Mesothelial cell of epicardium (in vitro differentiated cells): Measurements from ENCODE around the gene NGEF. TPM values are rescaled to one million over a fixed set of nuclear protein-coding genes. Genes with fewer than 3 reads are reported as not detected.

Source experiments
- DNase-seq, 2 experiments: peaks; one replicate each; pipeline ENCODE4 v3.0.0; 2021; ENCODE audit warnings: low spot score in 2 of 2; ENCODE audit not compliant: unreplicated experiment in 2 of 2
- H3K27ac Mint-ChIP-seq: 2 replicates; pipeline ENCODE4 v1.8.0; 2021; ENCODE audit warnings: mixed read lengths
- H3K27me3 Mint-ChIP-seq: 2 replicates; pipeline ENCODE4 v1.8.0; 2021; ENCODE audit warnings: low read depth, mixed read lengths
- H3K36me3 Mint-ChIP-seq: 2 replicates; pipeline ENCODE4 v1.8.0; 2021; ENCODE audit warnings: mixed read lengths
- H3K4me1 Mint-ChIP-seq: 2 replicates; pipeline ENCODE4 v1.8.0; 2021; ENCODE audit warnings: mixed read lengths
- H3K4me3 Mint-ChIP-seq: 2 replicates; pipeline ENCODE4 v1.8.0; 2021; ENCODE audit warnings: mild to moderate bottlenecking, moderate library complexity, mixed read lengths
- H3K9me3 Mint-ChIP-seq: 2 replicates; pipeline ENCODE4 v1.8.0; 2021; ENCODE audit warnings: mixed read lengths
- CTCF ChIP-seq: fragments of 200-600 bp; sonication (generic); IDR thresholded peaks from one replicate; pipeline ENCODE4 v1.5.0; 2021; ENCODE audit warnings: antibody characterized with exemption; ENCODE audit not compliant: unreplicated experiment
- total RNA-seq: library from RNA; stranded (reverse); gene quantifications from 3 replicates; pipeline ENCODE4 v1.2.1, GENCODE V29; 2021

NGEF gene
- total RNA-seq, 1 donor from 2014 or later: 0.51 TPM

- Mint-ChIP-seq H3K4me3 (no peak overlapping the region), H3K27ac (no peak overlapping the region), H3K27me3 (peaks cover 1% of the 10 kb centered on the region)
Measured at GRCh38 chr2:232966122-232966521, 46.9 kb downstream of the NGEF start.

DNA sequence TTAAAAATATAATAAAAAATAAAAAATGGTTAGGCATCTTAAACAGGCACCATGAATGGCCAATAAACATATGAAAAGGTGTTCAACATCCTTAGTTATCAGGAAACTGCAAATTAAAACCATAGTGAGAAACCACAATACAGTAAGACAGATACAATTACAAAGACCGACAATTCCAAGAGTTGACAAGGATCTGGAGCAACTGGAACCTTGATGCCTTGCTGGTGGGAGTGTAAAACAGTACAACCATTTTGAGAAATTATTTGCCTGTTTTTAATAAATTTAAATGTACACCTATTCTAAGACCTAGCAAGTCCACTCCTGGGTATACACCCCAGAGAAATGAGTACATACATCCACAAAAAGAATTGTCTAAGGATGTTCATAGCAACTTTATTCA is 49.1 kb downstream of the NGEF start:
- peaks cover 1% of the 10 kb centered on the region for H3K27me3 Mint-ChIP-seq
- H3K27ac Mint-ChIP-seq: no peak overlapping the region
- no peak for TF ChIP-seq CTCF
- H3K4me1 Mint-ChIP-seq: no peaks in the 10 kb centered on the region
- no peak for DNase-seq
- peaks cover 13% of the 10 kb centered on the region for H3K9me3 Mint-ChIP-seq
- no peak overlapping the region for H3K4me3 Mint-ChIP-seq
- H3K36me3 Mint-ChIP-seq: no peaks in the 10 kb centered on the region

More at GRCh38 chr2:232966122-232966521, 46.9 kb downstream of the NGEF start:
- no peak for DNase-seq
- peaks cover 10% of the 10 kb centered on the region for H3K9me3 Mint-ChIP-seq
- no peaks in the 10 kb centered on the region for H3K4me1 Mint-ChIP-seq
- no peak for TF ChIP-seq CTCF
- H3K36me3 Mint-ChIP-seq: no peaks in the 10 kb centered on the region

DNA sequence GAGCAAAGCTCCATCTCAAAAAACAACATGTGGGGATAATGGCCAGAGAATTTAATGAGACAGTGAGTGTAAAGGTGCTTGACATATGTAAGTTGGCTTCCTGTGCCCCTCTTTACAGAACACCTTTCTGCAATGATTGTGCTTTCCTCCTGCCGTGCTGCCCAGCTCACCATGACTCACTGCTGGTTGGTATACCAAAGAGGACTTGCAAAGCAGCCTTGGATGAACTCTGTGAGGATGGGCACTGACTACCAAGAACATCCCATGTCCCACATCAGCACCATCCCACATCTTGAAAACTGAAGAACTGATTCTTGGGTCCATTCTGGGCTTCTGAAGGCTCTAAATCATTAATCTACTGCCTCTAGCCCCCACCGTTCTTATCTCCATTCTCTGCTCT is 52.2 kb downstream of the NGEF start:
- H3K4me1 Mint-ChIP-seq: no peaks in the 10 kb centered on the region
- H3K9me3 Mint-ChIP-seq: peaks cover 14% of the 10 kb centered on the region
- DNase-seq: no peak
- no peaks in the 10 kb centered on the region for H3K27me3 Mint-ChIP-seq
- TF ChIP-seq CTCF: no peak
- no peak overlapping the region for H3K4me3 Mint-ChIP-seq
- no peaks in the 10 kb centered on the region for H3K36me3 Mint-ChIP-seq
- no peak overlapping the region for H3K27ac Mint-ChIP-seq

DNA sequence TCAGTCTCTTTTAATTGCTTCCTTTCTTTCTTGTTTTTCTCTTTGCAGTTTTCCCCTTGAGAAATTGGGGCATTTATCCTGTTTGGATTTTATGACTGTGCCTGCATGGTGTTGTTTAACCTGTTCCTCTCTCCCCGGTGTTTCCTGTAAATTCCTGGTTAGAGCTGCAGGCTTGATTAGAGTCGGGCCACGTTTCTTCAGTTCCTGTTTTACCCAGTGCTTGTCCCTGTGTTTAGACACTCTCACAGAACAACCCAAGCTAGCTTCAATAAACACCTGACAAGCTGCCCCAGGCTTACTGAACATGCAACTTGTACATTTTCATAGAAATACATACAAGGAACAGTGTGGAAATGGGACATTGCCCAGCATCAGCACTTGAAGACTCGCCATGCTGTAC is 53.9 kb downstream of the NGEF start:
- Mint-ChIP-seq H3K36me3 (no peaks in the 10 kb centered on the region), H3K4me3 (no peak overlapping the region), H3K4me1 (no peaks in the 10 kb centered on the region), H3K27ac (no peak overlapping the region), H3K9me3 (peaks cover 7% of the 10 kb centered on the region), H3K27me3 (no peaks in the 10 kb centered on the region)
- no peak for DNase-seq
- TF ChIP-seq CTCF: no peak

DNA sequence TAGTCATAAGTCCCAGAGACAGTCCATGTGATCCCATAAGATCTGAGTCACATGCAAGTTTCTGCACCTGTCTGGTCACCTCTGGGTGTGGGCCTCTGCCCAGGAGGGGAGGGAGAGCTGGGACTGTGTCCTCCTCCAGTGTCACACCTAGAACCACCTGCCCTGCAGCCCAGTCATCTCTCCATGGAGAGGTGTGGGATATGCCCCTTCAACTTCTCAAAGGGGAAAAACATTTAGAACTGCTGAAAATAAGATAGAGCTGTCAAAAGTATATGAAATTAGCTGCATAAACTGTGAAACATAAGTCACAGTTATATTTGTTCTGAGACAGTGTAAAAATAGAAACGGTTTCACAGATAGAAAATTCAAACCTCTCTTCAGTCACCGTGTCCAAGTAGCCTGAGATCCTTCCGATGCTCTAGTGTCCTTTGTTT is 55.4 kb downstream of the NGEF start:
- H3K4me3 Mint-ChIP-seq: no peak overlapping the region
- no peak overlapping the region for H3K27ac Mint-ChIP-seq
- TF ChIP-seq CTCF: no peak
- H3K4me1 Mint-ChIP-seq: no peaks in the 10 kb centered on the region
- peaks cover 4% of the 10 kb centered on the region for H3K9me3 Mint-ChIP-seq
- no peaks in the 10 kb centered on the region for H3K36me3 Mint-ChIP-seq
- H3K27me3 Mint-ChIP-seq: no peaks in the 10 kb centered on the region
- DNase-seq: no peak

GRCh38 chr2:232955856-232956255 is 57.2 kb downstream of the NGEF start:
- Mint-ChIP-seq H3K27ac (no peak overlapping the region), H3K4me1 (peaks cover 7% of the 10 kb centered on the region), H3K4me3 (no peak overlapping the region), H3K9me3 (peaks cover 4% of the 10 kb centered on the region), H3K36me3 (no peaks in the 10 kb centered on the region), H3K27me3 (no peaks in the 10 kb centered on the region)
- DNase-seq: no peak
- no peak for TF ChIP-seq CTCF
